ENCODE measurements around the gene TMCC2.

- no peak for TF ChIP-seq CTCF (IDR thresholded peaks at IDR 0.05)
- TF ChIP-seq POLR2A (IDR thresholded peaks at IDR 0.05): no peak
Measured at GRCh38 chr1:205199931-205200299, 27.8 kb upstream of the TMCC2 start.

Measured in uterus (tissue), 2 donors.